ENCODE results near the gene UQCR11. TPM values are rescaled to one million over a fixed set of nuclear protein-coding genes. Genes with fewer than 3 reads are reported as not detected.

The UQCR11 gene
- total and polyA plus RNA-seq, 2 experiments from 2014 or later = 73.6 to 1,116 TPM

- TF ChIP-seq, protein P1, sequence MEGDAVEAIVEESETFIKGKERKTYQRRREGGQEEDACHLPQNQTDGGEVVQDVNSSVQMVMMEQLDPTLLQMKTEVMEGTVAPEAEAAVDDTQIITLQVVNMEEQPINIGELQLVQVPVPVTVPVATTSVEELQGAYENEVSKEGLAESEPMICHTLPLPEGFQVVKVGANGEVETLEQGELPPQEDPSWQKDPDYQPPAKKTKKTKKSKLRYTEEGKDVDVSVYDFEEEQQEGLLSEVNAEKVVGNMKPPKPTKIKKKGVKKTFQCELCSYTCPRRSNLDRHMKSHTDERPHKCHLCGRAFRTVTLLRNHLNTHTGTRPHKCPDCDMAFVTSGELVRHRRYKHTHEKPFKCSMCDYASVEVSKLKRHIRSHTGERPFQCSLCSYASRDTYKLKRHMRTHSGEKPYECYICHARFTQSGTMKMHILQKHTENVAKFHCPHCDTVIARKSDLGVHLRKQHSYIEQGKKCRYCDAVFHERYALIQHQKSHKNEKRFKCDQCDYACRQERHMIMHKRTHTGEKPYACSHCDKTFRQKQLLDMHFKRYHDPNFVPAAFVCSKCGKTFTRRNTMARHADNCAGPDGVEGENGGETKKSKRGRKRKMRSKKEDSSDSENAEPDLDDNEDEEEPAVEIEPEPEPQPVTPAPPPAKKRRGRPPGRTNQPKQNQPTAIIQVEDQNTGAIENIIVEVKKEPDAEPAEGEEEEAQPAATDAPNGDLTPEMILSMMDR (IDR thresholded peaks at IDR 0.05; ENCODE audit: low read depth, low read length) = no peak
- no peak for DNase-seq (ENCODE audit: low read depth in 1 of 2, low spot score in 1 of 2)
- no peak overlapping the region for H3K4me3 ChIP-seq
- H3K27ac ChIP-seq = no peak overlapping the region
- no peaks in the 10 kb centered on the region for H3K9me3 ChIP-seq (ENCODE audit: low read depth)
- peaks cover 24% of the 10 kb centered on the region for H3K36me3 ChIP-seq
- H3K27me3 ChIP-seq = no peaks in the 10 kb centered on the region
- peaks cover 4% of the 10 kb centered on the region for H3K4me1 ChIP-seq (ENCODE audit: low read depth)
Measured at GRCh38 chr19:1599460-1599846, 5.8 kb downstream of the UQCR11 start.

DNA sequence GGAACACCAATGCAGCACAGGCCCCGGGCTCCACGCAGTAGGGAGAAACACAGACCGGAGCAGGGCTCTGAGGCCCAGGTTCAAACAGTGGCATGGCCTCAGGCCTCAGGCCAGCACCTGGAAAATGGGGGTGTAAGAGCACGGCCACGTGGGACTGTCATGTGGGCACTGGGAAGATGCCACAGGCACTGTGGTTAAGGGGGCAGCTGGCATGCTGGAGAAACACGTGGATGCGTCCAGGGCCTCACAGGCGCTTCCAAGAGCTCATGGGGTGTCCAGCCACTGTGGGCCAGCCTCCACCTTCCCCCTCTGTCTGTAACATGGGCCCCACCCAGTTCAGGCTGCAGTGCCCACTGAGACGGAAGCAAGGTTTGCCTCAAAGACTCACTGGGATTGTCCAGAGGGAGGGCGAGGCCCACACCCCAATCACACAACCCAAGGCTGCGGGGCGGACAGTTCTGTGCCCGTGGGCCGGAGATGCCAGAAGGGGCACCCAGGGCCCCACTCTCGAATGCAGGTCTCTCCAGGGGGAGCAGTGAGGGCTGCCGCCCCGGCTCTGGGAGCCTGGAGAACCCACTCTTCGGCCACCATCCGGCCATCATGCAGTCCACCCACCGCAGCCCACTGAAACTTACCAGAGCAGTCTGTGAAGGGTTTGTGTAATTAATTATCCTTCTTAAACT lies 6.3 kb downstream of the UQCR11 start:
- no peak overlapping the region for H3K4me3 ChIP-seq
- H3K4me1 ChIP-seq (ENCODE audit: low read depth) = no peaks in the 10 kb centered on the region
- no peaks in the 10 kb centered on the region for H3K27me3 ChIP-seq
- DNase-seq (ENCODE audit: low read depth in 1 of 2, low spot score in 1 of 2) = no peak
- peaks cover 24% of the 10 kb centered on the region for H3K36me3 ChIP-seq
- H3K9me3 ChIP-seq (ENCODE audit: low read depth) = no peaks in the 10 kb centered on the region
- no peak overlapping the region for H3K27ac ChIP-seq
- TF ChIP-seq, protein P1 (IDR thresholded peaks at IDR 0.05; ENCODE audit: low read depth, low read length) = no peak

- peak overlapping the region; percentile 67 for H3K27ac ChIP-seq
- TF ChIP-seq, protein P1 (IDR thresholded peaks at IDR 0.05; ENCODE audit: low read depth, low read length) = no peak
- H3K9me3 ChIP-seq (ENCODE audit: low read depth) = no peaks in the 10 kb centered on the region
- no peaks in the 10 kb centered on the region for H3K27me3 ChIP-seq
- H3K4me1 ChIP-seq (ENCODE audit: low read depth) = peaks cover 16% of the 10 kb centered on the region
- DNase-seq (ENCODE audit: low read depth in 1 of 2, low spot score in 1 of 2) = no peak
- H3K4me3 ChIP-seq = peak overlapping the region; percentile 42
- H3K36me3 ChIP-seq = peaks cover 24% of the 10 kb centered on the region
Measured at GRCh38 chr19:1593501-1593772, 11.8 kb downstream of the UQCR11 start.

- Histone ChIP-seq H3K4me3 (peak within 1 kb of the TSS; percentile 90), H3K27ac (peak within 1 kb of the TSS; percentile 100), H3K4me1 (ENCODE audit: low read depth) (peaks cover 16% of the 10 kb centered on the region), H3K36me3 (peaks cover 22% of the 10 kb centered on the region), H3K9me3 (ENCODE audit: low read depth) (no peaks in the 10 kb centered on the region), H3K27me3 (no peaks in the 10 kb centered on the region)
- DNase-seq (ENCODE audit: low read depth in 1 of 2, low spot score in 1 of 2) = peak; percentile 96 to 99
- TF ChIP-seq, protein P1 (IDR thresholded peaks at IDR 0.05; ENCODE audit: low read depth, low read length) = no peak
Measured at GRCh38 chr19:1592755-1593500, 12.3 kb downstream of the UQCR11 start, which contains the start of gene MBD3. Gene MBD3, minus strand, starts transcription at chr19:1592865. Its CDS starts 234 bp downstream, at chr19:1592631.

DNA sequence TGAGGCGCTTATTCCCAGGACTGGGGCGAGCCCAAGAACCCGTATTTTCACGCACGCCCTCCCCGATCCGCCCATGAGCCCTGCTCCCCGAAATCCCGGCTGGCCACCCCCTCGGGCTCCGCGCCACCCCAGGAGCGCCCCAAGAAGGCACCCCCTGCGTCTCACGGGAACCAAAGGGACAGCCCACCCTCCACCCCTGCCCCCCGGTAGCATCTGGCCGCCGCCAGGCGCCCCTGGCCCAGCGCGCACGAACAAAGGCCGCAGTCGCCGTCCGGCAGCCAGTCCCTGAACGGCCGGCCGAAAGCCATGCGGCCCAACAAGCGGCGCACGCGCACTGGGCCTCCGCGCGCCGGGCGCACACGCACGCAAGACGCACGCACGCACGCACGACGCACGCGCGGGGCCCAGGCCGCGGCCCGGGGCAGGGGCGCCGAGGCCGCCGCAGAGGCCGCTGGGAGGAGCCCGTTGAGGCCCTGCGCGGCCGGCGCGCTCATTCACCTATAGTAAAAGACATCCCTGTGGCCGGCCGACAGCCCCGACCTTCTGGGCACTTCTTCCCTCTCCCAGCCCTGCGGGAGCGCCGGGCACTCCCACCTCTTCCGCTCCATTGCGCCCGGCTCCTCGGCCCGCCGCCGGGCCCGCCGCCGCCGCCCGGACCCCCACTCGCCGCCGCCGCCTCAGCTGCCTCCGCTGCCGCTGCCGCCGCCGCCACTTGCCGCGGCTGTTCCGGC lies 13.1 kb downstream of the UQCR11 start:
- Histone ChIP-seq H3K27me3 (no peaks in the 10 kb centered on the region), H3K9me3 (ENCODE audit: low read depth) (no peaks in the 10 kb centered on the region), H3K27ac (peak overlapping the region; percentile 100), H3K36me3 (peaks cover 14% of the 10 kb centered on the region), H3K4me3 (peak overlapping the region; percentile 90), H3K4me1 (ENCODE audit: low read depth) (peaks cover 16% of the 10 kb centered on the region)
- TF ChIP-seq, protein P1 (IDR thresholded peaks at IDR 0.05; ENCODE audit: low read depth, low read length) = no peak
- peak; percentile 95 to 96 for DNase-seq (ENCODE audit: low read depth in 1 of 2, low spot score in 1 of 2)
